Suppressor macrophage treated with lipopolysaccharide for 1 hour (primary cell): ENCODE results near the gene LMX1A.

Experiments used
- DNase-seq, 3 donors: peaks; one replicate each; pipeline ENCODE4 v3.0.0-alpha.2; 2020 to 2022

LMX1A gene

DNA sequence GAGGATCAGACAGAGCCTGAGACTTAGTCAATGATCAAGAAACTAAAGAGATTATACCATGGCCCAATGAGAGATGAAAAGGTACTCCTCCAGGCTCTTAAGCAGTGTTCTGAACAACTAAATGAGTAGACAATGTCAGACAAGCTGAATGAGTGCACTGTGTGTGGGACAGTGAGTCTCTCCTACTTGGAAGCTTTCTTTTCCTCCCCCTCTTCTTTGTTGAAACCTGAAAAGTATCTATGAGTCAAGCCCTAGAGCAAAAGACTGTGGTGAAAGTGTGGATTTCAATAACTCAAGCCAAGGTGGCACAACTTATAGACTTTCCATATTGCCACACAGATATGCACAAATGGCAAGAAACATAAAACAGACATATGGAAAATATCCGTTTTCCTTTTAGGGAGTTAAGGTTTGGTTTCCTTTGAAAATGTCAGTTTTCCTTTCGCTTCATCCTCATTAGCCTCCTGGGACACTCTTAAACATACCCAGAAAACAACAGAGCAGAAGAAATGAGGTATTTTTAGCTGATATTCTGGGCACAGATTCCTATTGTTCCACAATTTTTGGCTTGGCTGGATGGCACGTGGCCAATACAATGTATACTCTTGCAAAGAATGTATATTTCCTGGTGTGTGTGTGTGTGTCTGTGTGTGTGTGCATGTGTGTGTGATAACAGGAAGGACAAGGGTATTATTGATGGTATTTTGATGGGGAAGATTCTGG is 96.6 kb downstream of the LMX1A start:
- DNase-seq = no peak

DNA sequence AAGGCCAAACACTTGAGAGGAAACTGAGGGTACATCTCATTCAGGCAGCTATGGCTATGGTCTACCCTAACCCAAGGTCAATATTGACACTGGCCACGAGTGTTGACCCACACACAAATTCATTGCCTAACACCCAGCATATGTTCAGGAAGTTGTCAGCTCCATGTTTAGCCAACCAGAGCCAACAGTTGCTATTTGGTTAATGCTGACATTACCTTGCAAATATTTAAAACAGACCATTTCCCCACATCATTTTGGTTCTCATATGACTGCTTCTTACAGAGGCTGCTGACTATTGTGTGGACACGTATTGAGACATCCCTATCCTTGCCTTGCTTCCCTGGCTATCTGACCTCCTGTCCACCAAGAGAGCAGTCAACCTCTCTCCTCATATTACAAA is 97.3 kb downstream of the LMX1A start:
- DNase-seq = no peak

DNA sequence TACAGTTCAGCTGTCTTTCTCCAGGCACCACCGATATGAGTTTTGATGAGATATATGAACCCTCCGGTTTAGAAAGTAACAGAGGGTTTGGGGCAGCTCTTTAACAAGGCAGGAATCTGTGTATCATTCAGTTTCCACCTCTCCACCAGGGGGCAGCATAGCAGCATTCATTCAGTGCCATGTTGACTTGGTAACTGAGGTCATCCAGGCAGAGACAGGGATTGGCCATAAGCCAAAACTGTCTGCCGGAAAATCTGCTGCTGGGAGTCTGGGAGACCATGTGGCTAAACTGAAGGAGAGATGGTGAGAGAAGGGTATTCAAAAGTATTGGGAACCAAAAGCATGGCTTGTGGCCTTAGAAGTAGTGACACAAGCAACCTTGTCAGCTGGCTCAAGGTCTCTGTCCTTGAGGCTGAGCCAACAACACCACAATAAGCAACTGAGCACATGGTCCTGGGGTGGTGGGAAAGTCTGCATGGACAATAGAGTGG is 98.5 kb downstream of the LMX1A start:
- DNase-seq = peak; percentile 69 to 80 (median 80)

DNA sequence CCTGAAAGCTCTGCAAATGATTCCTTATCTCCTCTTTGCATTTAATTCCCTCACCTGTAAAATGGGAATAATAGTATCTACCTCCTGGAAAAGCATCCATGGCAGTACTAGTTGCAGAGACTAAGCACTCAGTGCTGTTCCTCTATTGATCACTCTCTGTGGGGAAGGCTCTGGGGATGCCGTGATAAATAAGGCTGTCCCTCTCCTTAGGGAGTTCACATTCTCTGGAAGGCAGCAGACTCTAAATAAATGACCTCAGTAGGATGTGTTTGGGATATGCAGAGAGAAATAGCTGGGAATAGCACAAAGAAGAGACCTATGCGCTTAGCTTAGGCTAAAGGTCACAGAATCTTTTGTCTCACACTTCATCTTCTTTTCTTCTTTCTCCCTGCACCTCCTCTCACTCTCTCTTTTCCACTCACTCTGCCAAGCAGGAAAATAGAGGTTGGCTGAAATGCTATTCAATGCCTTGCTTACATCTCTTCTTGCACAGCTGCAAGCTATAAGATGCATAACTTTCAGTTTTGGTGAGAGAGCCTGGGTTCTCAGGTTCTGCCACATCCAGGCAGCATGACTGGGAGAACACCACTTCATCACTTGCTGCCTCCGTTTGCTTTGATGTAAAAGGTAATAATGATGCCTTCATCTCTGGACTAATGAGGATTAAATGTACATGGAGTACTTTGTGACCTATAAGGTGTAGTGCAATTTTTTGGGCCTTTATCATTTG is 101.5 kb downstream of the LMX1A start:
- DNase-seq = no peak

DNA sequence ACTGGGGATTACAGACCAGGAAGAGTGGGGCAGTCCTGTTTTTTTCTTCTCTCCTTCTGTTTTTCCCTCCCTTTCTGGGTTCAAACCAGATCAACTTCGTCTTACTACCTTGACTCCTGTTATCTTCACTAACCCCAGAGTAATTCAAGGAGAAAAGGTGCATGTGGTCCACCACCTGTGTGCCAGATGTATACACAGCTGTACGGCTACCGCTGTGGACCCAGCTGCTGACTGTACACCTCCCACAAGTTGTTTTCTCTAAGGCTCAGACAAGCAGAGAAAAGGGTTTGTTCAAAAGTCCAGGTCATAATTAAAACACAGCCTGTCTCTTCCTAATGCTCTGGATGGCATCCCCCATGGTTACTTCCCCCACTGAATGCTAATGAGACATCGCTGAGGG is 102.1 kb downstream of the LMX1A start:
- no peak for DNase-seq

DNA sequence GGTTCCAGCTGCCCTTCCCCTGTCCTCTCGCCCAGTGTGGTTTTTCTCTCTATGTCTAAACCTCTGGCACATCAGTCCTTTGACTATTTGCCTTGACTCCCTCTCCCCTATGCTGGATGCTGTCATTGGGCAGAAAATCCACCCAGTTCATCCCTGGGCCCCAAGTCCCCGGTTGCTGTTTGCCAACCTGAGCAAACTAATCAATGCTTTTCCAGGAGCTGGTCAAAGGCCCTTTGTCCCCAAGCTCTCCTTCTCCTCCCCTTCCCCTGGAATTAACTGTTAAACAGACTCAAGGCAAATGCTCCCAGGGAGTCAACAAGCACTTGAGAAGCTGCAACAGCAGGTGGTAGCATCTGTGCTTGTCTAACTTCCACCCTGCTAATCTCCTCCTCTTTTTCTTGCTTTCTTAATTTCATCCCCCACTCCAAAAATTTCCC is 102.7 kb downstream of the LMX1A start:
- no peak for DNase-seq

DNA sequence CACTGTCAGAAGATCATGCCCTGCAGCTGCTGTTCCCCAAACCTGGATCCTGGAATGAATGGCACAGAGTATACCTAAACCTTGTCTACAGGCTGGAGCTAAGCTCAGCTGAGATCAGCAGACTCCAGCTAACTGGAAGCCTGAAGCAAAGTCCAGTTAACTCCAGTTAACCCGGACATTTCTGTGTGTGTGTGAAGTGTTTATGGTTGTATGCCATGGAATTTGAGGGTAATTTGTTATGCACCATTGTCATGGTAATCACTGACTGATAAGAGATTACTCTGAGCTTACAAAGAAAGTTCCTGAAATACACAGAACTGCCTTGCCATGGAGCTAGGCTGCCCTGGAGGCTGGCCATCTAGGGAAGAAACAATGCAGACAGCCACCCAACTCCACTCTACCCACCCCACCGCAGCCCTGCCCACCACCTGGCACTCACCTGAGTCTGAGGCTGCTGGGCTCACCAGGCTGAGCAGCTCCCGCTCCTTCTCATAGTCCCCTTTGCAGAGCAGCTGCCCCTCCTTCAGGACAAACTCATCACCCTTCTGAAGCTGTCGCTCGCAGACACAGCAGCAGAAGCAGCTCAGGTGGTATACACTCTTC is 107.4 kb downstream of the LMX1A start:
- no peak for DNase-seq

DNA sequence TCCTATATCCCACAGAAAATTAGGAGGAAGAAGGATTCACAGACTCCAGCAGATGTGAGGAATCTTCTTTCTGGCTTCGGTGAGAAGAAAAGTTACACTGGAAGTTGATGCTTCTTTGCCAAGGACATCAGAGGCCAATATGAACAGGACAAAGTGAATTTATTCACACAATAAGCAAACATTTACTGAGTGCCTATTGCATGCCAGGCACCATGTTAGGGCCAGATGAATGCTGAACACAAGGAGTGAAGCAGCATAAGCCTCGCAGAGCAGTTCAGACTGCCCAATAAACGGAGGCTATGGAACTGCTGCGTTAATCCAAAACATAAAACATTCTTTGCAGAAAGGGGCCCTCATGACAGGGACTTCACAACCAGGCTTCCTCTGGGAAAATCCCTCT is 114.6 kb downstream of the LMX1A start:
- DNase-seq = no peak

DNA sequence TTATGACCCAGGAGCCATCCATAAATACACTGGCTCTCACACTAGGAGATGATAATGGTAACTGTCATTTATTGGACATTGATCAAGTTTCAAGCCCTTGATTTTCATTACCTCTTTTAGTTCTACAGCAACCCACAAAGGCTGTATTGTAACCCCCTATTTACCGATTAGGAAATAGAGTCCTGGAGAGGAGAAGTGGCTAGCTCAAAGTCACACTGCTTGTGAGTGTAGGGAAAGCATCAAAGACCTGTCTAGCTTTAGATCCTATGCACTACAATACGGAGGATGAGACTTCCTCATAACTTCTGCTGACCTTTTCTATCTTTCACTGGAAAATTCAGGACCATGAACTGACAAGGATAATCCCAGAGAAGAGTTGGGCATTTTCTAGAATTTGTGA is 115.2 kb downstream of the LMX1A start:
- DNase-seq = no peak

DNA sequence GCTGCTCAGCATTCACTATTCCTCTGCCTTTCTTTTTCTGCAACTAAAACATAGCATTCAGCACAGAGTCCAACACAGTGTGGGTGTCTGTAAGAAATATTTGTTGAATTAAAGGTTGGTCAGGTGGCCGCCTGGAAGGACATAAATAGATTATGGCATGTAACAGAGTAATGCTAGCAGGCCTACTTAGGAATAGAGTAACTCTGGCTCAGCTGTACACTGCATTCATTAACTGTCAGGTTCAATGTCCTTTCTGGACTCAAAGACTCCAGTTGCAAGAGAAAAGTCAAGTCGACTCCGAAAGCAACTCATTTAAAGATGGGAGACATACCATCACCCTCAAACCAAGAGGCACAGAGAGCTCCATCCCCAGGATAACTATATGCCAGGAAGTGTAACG is 116.0 kb downstream of the LMX1A start:
- DNase-seq = no peak

DNA sequence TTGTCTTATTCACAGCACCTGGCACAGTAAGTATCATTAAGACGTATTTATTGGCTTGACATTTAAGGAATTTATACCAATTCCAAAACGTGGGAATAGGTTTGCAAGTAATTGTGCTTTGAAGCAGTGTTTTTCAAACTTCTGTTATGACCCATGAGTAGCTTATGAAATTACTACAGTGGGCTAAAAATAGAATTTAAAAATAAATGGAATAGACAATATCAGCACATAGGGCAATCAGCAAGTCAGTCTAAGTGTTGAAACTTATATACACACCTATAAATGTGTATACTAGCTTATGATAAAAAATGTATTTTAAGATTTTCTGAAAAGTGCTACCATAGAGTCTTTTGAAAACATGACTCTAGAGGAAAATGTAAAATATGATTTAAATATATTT is 116.6 kb downstream of the LMX1A start:
- no peak for DNase-seq

DNA sequence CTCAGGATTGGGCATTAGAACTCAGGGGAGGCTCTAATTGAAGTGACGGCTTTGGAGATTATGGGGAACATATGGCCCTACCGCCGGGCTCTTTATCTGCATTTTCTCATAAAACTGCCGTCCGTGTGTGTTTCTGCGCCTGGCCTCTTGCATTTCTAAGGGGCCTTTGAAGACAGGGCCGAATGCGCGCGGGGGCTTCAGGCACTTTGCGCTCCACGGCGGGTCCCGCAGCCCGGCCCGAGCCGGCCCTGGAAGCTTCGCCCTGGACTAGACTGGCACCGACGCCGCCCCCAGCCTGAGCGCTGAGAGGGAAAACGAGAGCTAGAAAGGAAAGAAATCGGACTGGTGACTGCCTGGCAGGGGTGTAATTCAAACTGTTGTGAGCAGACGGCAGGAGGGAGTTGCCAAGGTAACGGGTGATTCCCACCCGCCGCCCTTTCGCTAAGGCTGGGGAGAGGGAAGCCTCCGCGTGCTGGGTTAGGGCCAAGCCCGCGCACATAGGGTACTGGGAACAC is 120.7 kb downstream of the LMX1A start:
- no peak for DNase-seq

DNA sequence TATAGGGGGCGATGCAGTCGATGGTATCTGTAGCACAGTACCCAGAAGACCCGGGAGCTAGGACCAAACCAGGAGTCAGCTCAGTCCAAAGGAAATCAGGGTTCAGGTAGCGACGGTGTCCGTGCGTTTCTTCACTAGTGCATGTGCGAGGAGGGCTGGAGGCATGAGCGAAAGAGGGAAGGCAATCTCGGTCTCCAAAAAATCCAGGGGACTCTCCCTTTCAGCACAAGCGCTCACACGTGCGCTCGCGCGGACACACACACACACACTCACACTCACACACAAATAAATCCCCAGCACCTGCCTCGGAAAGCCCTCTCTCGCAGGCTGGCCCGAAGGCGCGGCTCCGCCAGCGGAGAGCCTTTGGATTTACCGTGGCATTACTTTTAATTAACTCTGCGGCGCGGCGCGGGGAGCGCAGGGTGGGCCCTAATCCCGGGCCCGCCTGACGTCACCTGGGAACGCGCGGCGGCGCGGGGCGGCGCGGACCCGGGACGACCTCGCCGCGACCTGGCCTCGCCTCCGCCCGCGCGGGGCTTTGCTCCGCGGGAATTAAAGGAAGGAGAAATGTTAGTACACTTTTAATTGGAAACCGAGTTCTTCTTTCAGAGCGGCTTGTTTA is 121.2 kb downstream of the LMX1A start:
- DNase-seq = no peak

DNA sequence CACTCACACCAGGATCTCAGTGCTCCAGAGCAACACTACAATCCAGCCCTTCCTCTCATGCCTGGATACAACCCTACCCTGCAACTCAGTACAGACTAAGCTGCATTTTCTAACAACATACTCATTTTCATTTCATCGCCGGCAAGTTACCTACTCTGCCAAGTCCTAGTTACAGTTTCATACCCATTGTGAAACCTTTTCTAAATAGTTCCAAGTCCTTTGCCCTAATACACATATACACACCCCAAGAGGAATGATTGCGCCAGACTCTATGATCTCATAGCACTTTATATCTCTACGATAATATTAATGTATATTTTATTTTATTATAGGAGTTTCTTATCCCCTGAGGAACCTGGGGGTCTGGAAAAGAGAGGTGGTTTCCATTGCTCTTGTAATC is 122.4 kb downstream of the LMX1A start:
- DNase-seq = no peak

DNA sequence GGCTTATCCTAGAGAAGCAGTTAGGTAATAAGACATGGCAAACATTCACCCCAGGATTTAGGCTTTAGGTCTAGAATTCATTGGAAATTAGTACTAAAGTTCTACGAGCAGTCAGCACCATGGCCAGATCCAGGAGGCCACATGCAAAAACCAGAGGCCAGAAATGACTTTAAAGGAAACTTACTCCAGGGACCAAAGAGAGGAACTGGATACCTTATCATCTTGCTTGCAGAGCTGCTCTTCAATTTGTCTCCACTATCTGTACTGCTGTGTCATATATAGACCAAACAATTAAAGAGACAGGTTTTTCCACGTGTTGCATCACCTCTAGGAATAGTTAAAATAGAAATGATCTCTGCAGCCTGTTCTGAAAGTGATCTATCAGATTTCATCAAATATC is 127.8 kb downstream of the LMX1A start:
- peak in 1 of 3 donors; percentile 0 for DNase-seq

DNA sequence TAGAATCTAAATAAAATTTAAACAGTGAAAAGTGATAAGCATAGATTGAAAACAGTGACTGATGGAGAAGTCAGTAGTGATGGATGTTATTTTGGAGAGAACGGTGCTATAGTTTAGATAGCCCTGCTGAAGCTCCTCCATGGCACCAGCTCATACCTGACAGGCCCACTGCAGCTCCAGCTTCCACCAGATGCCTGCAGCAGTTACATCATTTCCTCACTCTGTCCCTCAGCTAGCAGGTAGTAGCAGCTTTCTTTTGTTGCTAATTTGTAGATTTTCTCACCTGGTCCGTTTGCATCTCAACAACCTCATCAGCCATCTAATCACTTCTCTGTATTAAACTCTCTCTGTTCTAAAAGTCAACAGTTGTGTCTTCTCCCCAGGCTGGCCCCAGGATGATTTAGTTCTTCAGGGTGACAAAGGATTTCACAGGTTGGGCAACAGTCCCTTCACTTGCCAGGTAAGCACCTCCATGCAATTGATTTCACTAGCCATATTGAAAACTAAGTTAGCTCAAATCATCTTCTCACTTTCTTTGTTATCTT is 128.3 kb downstream of the LMX1A start:
- DNase-seq = no peak

DNA sequence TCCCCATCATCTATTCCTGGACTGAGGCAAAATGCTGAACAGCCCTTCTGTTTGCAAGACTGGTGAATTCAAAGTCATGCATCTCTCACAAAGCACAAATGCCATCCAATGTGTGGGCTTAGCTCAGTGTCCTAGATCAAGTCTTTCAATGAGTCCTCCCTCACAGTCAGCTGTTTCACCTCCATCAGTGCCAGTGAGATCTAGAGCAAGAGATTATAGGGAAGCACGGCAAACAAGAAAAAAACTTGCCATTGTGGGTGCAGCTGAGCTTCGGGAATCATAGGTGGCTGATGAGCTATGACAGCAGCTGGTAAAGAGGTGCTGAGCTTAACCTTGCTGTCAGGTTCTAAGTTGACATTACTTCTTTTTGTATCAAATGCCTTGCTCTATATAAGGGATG is 130.2 kb downstream of the LMX1A start:
- DNase-seq = no peak

DNA sequence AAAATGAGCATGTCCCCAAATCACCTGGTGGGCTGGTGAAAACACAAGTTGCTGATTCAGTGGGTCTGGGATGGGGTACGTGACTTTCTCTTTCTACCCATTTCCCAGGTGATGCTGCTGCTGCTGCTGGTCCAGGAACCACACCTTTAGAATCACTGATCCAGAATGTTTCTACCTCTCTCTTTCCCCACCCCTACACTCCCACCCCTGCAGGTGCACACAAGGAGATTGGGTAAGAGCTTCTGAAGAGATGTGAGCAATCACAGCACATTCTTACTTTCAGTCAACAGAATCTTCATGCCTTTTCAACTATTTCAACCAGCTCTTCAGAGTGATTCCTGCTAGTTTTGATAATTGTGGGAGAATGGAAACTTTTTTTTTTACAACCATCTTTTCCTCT is 130.9 kb downstream of the LMX1A start:
- DNase-seq = no peak

DNA sequence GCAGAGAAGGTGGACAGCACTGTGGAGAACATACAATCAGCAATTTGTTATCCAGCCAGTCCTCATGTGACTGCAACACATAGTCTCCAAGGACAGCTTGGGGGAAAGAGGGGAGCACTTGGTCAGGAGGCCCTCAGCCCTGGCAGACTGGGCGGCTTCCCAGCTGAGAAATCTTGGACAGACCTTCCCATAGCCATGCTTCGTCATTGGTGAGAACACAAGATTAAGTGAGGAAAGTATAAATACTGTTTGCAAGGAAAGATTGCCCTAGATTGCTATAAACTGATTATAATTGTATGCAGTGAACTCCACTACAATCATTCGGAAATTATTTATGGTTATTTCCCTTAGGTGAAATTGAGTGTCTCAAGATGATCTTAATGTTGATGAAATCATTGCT is 131.5 kb downstream of the LMX1A start:
- no peak for DNase-seq

DNA sequence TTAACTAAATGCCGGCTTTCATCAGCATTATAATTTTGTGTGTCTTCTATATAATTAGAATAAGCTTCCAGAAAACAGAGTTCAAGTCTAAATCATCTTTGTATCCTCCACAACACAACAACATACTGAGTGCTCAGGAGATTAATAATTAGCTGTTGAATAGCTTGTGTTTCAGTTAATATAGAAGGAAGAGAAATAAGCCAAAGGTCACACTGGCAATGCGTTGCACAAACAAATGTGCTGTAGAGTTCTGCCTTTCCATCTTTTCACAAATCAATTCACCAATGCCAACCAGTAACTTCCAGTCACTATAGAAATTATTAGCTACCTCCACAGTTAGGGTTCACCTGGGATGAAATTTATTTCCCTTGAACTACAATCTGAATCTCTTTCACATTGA is 132.0 kb downstream of the LMX1A start:
- no peak for DNase-seq

DNA sequence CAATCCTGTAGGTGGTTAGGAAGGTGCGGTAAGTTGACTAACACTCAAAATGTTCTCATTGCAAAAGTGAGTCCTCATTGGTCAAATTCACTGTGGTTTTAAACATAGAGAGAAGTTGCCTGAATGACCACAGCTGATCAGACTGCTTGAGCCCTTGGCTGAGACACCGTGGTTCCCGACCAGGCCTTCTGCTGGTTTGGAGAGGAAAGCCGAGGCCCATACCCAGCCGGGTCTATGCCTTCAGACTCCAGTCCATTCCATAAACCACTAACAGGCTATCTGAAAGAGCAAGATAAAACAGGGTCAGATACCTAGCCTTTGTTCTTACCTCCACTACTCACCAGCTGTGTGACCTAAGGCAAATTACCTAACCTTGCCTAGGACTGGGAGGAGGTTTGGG is 133.9 kb downstream of the LMX1A start:
- DNase-seq = no peak

DNA sequence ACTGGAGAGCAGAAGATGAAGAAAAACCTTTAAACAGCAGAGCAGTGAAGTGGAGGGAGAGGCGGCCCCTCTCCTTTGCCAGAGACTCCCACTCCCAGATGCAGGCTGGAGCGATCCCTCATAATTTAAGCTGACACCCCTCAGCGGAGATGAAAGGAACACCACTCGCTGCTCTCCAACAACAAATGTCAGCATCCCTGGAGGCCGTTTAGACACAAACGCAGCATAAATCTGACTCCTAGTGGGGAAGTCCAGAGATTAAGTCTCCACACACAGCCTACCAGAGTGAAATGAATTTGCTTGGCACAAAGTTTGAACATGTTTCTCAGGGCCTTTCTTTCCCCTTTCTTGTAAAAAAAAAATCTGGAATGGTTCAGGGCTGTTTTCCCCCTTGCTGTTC is 137.8 kb downstream of the LMX1A start:
- no peak for DNase-seq

DNA sequence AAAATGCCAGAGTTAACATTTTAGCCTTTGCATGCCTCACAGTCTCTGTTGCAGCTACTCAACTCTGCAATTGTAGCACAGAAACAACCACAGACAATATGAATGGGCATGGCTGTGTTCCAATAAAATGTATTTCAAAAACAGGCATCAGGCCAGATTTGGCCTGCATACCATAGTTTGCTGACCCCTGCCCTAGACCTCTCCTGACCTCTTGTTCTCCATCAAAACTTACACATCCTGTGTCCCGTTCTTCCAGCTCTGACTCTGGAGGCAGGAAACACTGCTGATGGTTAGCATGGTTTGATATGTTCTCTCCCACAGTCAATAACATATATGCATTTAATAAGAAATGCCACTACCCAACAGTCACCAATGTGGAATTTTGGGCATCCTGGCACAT is 138.6 kb downstream of the LMX1A start:
- no peak for DNase-seq
